GM18867 (cell line): Measurements from ENCODE around the gene ITGB8.

ENCODE experiments used
- ATAC-seq: cut with Tn5 transposase; IDR thresholded peaks from one replicate; pipeline ENCODE4 v1.9.1; 2021; ENCODE audit warnings: mild to moderate bottlenecking, moderate library complexity; ENCODE audit not compliant: unreplicated experiment

ITGB8 gene

DNA sequence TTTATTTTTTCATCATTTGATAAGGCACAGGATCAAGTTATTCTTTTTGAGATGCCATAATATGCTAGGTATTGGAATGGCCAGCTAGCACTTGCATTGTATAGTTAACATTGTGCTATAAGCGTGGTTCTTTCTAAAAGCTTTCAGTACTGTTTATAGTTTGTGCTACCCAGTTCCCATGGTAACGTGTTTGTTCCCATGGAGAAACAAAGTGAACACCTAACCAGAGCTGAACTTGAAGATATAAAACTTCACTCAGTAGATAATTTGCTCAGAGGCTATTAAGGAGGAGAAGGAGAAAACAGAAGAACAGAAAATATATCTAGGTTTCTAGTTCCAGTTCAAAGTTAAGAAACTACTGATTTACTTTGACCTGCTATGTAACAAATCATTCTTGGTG lies 23.6 kb upstream of the ITGB8 start:
- peak; percentile 64 for ATAC-seq

GRCh38 chr7:20307901-20308300 lies 22.8 kb upstream of the ITGB8 start:
- ATAC-seq = no peak

DNA sequence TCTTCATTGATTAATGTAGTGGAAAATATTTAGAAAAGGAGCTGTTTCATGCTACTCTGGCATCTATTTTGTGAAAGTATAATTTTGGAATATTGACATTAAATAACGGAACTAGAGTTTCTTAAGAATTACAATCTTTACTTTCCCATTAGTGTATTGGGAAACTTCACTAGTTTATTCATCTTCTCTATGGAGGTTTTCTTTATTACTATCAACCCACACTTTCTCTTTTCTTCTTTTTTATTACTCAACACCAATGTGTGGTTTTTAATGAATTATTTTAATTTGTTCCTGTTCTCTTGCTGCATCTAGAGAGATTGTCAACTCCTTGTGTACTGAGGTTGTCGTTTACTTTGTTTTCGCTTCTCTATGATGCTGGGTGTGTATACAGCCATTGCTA lies 20.4 kb upstream of the ITGB8 start:
- no peak for ATAC-seq

- ATAC-seq = peak; percentile 62
Observed at GRCh38 chr7:20310963-20311742, 19.5 kb upstream of the ITGB8 start.

DNA sequence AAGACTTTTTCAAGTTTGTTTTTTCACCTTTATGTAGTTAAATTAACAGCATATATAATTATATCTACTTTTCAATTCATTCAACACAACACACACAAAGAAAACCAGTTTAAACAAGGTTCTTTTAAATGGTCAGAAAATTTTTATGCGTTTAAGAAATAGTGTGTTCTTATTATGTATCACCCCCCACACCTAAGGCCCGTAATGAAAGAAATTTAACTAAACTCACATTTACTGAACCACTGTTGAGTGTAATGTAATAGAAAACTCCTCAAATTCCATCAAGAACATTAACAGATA lies 19.0 kb upstream of the ITGB8 start:
- no peak for ATAC-seq

GRCh38 chr7:20312562-20312961 lies 18.1 kb upstream of the ITGB8 start:
- ATAC-seq = no peak

GRCh38 chr7:20313626-20314025 lies 17.1 kb upstream of the ITGB8 start:
- ATAC-seq = no peak

DNA sequence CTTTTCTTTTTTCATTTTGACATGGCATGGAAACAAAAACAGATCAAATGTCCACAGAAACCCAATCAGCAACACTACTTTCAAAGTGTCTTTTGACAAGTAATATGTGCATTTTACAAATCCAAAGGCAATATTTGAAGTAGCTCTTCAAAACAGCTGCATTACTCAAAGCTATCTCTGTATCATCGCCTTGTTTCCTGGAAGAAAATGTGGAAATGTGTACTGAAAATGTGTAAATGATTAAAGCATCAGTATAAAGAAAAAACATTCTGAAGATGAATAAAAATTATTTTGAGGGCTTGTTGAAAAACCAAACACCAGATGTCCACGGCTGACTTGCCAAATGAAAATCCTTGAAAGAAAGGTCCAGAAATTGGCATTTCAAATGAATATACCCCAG lies 16.5 kb upstream of the ITGB8 start:
- ATAC-seq = no peak

GRCh38 chr7:20316706-20317105 lies 14.0 kb upstream of the ITGB8 start:
- no peak for ATAC-seq

GRCh38 chr7:20317413-20317812 lies 13.3 kb upstream of the ITGB8 start:
- ATAC-seq = no peak

- ATAC-seq = no peak
Observed at GRCh38 chr7:20318933-20319332, 11.8 kb upstream of the ITGB8 start.

DNA sequence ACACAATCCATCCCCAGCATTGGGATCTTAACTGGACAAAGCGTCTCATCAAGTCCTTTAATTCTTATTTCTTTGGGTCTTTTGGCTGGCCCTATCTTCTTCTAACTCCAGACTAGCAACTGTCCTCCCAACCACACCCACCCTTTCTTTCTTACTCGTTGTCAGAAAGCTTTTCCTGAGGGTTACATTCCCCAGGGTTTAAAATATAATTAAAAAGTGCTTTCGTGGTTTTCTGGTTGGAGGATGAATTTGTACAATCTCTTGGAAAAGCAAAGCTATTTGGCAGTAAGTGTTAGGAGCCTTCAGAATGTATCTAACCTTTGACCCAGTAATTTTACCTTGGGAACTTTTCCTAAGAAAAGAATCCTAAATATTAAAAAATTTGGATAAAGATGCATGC lies 10.4 kb upstream of the ITGB8 start:
- ATAC-seq = no peak

GRCh38 chr7:20320786-20321185 lies 9.9 kb upstream of the ITGB8 start:
- ATAC-seq = no peak

GRCh38 chr7:20323595-20323994 lies 7.1 kb upstream of the ITGB8 start:
- no peak for ATAC-seq

DNA sequence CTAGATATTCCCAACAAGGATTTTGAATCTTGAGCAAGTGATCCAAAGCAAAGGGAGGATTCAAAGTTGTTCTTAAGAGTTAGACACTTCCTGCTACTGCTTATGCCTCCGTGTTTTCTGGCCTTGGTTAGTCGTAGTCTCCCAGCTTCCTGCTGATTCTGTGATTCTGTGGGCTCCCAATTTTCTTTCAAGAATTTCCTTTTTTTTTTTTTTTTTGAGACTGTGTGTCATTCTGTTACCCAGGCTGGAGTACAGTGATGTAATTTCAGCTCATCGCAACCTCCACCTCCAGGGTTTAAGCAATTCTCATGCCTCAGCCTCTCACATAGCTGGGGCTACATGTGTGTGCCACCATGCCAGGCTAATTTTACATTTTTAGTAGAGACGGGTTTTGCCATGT lies 4.4 kb upstream of the ITGB8 start:
- ATAC-seq = no peak

DNA sequence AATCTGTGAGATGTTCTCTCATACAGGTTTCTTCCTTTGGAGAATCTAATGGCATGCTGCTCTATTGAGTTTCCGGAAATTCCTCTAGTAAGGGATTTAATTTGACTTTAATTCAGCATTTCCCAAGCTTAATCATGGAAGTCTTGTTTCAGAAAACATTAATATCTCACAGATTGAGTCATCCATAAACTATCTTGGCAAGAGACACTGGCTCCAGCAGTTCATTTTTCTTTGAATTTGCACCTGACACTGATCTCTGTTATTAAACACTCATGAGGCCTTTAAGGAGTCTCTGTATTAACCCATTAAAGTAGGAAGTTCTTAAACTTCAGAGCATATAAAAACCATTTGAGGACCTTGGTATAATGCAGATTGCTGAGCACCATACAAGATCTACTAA lies 3.6 kb upstream of the ITGB8 start:
- no peak for ATAC-seq

- no peak for ATAC-seq
Observed at GRCh38 chr7:20328027-20328426, 2.7 kb upstream of the ITGB8 start.

DNA sequence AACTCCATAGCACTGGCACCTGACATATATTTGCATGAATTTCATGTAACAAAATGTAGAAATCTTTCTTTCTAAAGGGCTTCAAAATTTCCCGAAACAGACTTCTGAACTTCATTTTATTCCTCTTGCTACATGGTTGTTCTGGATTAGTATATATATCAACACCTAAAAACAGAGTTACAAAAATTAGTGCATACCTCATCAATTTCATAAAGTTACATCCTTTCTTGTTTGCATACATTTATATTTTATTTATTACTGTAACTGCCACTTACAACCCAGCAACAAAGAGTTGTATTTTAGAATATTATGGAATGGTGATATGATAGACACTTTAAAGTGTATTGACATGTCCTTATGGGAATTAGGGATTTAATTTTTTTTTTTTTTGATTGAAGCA lies 2.0 kb upstream of the ITGB8 start:
- no peak for ATAC-seq

- ATAC-seq = peak; percentile 40
Observed at GRCh38 chr7:20329389-20330238, 1.1 kb upstream of the ITGB8 start.

- peak; percentile 29 for ATAC-seq
Observed at GRCh38 chr7:20330928-20331909, 519 bp downstream of the ITGB8 start.
